ENCODE measurements around the gene PTPRE. TPM values are rescaled to one million over a fixed set of nuclear protein-coding genes. Genes with fewer than 3 reads are reported as not detected.

Gene PTPRE
- total RNA-seq, 4 donors from 2014 or later = 17.4 to 23.0 (median 20.1) TPM

DNA sequence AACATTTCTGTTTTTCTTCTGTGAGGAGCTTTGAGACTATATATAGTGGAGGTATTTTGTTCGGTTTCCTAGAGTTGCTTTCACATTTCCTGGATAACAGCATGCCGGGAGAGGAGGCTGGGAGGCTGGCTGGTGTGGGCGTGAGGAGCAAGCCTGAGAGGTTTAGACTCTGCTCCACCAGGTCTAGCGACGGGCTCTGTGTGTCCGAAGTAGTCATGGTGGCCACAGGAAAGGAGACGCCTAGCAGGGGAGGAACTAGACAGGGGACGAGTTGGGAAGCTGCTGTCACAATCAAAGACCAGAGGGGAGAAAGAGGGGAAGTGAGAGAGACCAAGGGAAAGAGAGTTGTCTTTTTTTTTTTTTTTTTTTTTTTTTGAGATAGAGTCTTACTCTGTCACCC lies 19.6 kb downstream of the PTPRE start:
- intact Hi-C loops (cut with DNase I; ENCODE audit: low total_unique reads) = no loop called here
- TF ChIP-seq, protein P1, sequence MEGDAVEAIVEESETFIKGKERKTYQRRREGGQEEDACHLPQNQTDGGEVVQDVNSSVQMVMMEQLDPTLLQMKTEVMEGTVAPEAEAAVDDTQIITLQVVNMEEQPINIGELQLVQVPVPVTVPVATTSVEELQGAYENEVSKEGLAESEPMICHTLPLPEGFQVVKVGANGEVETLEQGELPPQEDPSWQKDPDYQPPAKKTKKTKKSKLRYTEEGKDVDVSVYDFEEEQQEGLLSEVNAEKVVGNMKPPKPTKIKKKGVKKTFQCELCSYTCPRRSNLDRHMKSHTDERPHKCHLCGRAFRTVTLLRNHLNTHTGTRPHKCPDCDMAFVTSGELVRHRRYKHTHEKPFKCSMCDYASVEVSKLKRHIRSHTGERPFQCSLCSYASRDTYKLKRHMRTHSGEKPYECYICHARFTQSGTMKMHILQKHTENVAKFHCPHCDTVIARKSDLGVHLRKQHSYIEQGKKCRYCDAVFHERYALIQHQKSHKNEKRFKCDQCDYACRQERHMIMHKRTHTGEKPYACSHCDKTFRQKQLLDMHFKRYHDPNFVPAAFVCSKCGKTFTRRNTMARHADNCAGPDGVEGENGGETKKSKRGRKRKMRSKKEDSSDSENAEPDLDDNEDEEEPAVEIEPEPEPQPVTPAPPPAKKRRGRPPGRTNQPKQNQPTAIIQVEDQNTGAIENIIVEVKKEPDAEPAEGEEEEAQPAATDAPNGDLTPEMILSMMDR (IDR thresholded peaks at IDR 0.05) = no peak
- TF ChIP-seq POLR2A (IDR thresholded peaks at IDR 0.05) = no peak
- 80% methylated on average over 8 of the region's 8 CpGs for WGBS, 2 donors
- no peak overlapping the region for H3K4me3 ChIP-seq (ENCODE audit: low read depth, poor library complexity, severe bottlenecking)
- peak in 1 of 2 donors; percentile 58 for DNase-seq (ENCODE audit: low spot score in 2 of 2)

DNA sequence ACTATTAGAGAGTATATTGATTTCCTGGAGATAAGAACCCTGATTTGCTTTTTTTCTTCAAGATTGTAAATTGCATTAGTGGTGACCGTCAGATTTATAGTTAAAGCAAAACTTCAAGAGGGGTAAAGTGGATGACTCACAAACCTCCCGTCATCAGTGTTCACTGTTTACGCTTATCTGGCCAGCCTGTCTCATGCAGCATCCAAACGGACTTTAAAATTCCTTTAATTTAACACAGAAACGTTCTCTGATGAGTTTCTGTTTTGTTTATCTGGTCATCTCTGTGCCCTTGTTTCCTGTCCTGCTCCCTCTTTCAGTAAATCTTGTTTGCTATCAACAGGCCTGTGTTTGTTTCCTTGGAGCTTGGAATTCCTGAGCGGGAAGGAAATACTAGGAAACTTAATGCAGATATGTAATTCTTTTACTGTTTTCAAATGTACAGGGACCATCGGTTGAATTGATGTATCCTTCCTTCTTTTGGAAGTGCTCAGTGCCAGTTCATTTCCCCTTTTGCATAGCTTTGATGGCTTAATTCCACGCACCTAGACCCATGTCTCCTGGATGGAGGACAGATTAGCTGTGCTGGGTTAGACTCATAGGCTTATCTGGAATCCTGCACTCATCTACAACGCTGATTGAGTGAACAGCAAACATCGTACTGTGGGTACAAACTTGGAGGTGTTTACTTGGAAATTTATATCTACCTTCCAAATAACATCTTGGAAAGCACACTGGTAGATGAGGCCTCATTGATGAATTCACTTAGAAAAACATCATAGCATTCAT lies 21.3 kb downstream of the PTPRE start:
- TF ChIP-seq, protein P1 (IDR thresholded peaks at IDR 0.05) = no peak
- TF ChIP-seq POLR2A (IDR thresholded peaks at IDR 0.05) = no peak
- H3K4me3 ChIP-seq (ENCODE audit: low read depth, poor library complexity, severe bottlenecking) = no peak overlapping the region
- DNase-seq (ENCODE audit: low spot score in 2 of 2) = peak in 1 of 2 donors; percentile 18
- WGBS, 2 donors = 57 to 62% methylated on average over 10 of the region's 10 CpGs
- intact Hi-C loops (cut with DNase I; ENCODE audit: low total_unique reads) = no loop called here

DNA sequence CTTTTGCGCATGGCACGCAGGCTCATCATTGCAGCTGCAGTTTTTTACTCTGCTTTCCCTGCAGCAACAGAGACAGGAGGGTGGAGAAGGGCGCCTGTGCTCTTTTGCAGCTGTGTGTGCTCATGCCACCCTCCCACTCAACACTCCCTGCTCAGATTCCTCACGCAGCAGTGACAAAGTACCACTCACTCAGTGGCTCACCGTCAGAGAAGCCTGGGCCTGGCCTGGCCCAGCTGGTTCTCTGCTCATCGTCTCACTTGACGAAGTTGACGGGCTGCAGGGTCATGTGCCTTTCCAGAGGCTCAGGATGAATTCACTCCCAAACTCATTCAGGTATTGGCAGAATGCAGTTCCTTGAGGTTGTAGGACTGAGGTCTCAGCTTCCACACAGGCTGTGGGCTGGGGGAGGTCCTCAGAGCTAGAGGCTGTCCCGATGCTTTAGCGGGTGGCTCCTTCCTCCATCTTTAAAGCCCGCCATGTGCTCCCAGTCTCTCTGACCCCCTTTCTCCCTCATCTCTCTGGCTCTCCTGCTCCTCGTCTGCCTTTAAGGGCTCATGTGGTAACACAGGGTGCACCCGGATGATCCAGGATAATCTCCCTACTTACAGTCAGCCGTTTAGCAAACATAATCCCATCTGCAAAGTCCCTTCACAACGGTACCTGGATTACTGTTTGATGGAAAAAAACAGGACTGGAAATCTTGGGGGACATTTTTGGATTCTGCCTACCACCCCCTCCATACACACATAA lies 25.8 kb downstream of the PTPRE start:
- intact Hi-C loops (cut with DNase I; ENCODE audit: low total_unique reads) = no loop called here
- 93% methylated on average over 15 of the region's 15 CpGs for WGBS, 2 donors
- no peak overlapping the region for H3K4me3 ChIP-seq (ENCODE audit: low read depth, poor library complexity, severe bottlenecking)
- peak in 1 of 2 donors; percentile 49 for DNase-seq (ENCODE audit: low spot score in 2 of 2)
- TF ChIP-seq, protein P1 (IDR thresholded peaks at IDR 0.05) = no peak
- no peak for TF ChIP-seq POLR2A (IDR thresholded peaks at IDR 0.05)

DNA sequence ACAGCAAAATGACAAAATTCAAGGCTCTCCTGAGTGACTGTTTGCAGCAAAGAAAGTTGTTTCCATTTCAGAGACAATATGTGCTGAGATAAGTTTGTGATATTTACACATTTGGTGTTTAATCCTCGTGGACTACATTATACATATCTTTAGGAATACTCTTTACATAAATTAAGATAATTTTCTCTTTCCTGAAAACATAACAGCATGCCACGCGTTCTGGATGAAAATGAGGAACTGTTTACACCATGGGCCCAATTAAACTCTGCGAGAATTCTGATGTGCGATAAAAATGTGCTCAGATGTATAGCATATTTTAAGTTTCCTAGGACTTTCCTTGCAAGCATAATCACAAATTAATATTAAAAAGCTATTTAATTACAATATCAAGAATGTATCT lies 26.4 kb downstream of the PTPRE start:
- TF ChIP-seq, protein P1 (IDR thresholded peaks at IDR 0.05) = no peak
- TF ChIP-seq POLR2A (IDR thresholded peaks at IDR 0.05) = no peak
- intact Hi-C loops (cut with DNase I; ENCODE audit: low total_unique reads) = no loop called here
- DNase-seq (ENCODE audit: low spot score in 2 of 2) = no peak
- WGBS, 2 donors = 82 to 88% methylated on average over 5 of the region's 5 CpGs
- H3K4me3 ChIP-seq (ENCODE audit: low read depth, poor library complexity, severe bottlenecking) = no peak overlapping the region

DNA sequence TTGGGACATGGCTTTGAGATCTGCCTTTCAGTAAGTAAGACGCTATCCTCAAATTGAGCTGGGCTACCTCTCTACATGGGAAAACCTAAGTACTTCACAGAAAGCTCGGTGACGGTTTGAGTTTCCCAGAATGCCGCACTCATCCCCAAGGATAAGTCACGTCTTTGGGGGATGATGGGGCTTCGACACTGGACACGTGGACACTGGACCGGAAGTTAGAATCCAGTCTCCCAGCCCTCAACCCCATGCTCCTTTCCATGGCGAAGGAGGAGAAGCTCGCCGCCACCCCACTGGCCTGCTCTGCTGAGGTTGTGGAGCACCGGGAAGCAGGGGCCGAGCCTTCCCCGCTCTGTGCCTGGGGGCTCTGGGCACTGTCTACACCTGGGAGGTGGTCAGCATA lies 27.5 kb downstream of the PTPRE start:
- WGBS, 2 donors = 94 to 97% methylated on average over 14 of the region's 14 CpGs
- DNase-seq (ENCODE audit: low spot score in 2 of 2) = peak in 1 of 2 donors; percentile 65
- TF ChIP-seq, protein P1 (IDR thresholded peaks at IDR 0.05) = no peak
- intact Hi-C loops (cut with DNase I; ENCODE audit: low total_unique reads) = no loop called here
- H3K4me3 ChIP-seq (ENCODE audit: low read depth, poor library complexity, severe bottlenecking) = no peak overlapping the region

Data from lower leg skin (tissue), 4 donors.